HG02852 (cell line): ENCODE measurements around the gene TUBB2B.
"Not testable (repeated sequence)": the region's sequence is repeated elsewhere in the genome, so short reads cannot be mapped to it uniquely, and the experiment has no call there.

Source experiments
- ATAC-seq: cut with Tn5 transposase; IDR thresholded peaks from one replicate; pipeline ENCODE4 v1.9.1; 2021; ENCODE audit warnings: mild to moderate bottlenecking, moderate library complexity; ENCODE audit not compliant: unreplicated experiment

Gene TUBB2B

DNA sequence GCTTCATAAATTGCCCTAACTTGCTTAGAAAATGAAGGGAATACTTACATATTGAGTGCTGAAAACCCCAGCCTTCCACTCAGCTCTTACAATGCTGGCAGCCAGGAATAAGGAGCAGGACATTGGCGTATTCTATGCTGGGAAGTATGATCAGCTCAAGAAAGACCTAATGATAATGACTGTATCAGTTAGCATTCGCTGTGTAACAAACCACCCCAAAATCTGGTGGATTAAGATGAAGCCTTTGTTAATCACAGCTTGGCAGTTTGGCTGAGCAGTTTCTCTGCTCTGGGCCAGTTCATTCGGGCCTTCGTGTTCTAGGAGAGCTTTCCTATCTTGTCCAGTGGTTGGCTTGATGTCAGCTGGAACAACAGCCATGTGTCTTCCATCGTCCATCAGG, 36.7 kb downstream of the TUBB2B start:
- ATAC-seq: no peak

DNA sequence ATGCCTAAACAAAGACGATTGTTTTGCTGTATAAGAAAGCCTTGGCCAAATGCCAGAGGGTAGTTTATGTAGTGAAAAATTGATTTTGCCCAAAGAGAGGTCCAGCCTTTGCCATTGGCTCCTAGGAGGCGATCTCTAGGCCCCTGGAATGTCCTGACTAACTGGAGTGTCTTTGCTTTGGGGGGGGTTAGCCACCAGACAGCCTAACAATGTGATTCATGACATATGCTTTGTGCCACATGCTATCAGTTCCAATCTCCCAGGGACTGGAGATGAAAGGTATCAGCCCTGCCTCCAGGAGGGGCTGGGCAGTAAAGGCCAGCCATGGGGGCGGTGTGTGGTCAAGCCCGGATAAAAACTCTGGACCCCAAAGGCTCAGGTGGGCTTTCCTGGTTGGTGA, 37.4 kb downstream of the TUBB2B start:
- ATAC-seq: no peak

DNA sequence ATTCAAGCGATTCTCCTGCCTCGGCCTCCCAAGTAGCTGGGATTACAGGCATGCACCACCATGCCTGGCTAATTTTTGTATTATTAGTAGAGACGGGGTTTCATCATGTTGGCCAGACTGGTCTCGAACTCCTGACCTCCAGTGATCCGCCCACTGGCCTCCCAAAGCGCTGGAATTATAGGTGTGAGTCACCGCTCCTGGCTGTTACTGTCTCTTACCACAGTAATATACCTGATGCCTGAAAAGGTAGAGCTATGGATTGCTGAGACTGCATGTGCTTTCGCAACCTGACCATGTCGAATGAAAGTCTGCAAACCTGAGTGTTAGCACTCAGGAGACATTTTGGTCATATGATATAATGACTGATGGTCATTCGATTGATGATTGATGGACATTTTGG, 38.3 kb downstream of the TUBB2B start:
- not testable (repeated sequence) for ATAC-seq

DNA sequence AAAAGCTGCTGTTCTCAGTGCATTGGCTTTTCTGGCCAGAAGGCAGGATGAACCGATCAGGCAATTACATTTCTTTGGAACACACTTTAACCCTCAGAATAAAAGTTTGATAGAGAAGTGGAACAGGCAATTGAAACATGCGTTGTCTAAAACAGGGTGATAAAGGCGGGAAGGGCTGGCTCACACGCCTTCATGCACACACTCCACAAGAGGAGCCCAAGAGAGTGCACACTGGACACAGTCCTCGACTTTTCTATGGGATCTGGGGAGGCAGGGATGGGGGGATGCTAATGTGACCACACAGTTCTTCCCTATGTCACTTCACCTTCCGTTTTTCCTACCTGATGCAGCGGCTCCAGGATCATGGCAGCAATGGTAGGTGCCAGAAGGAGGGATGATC, 39.2 kb downstream of the TUBB2B start:
- ATAC-seq: no peak

DNA sequence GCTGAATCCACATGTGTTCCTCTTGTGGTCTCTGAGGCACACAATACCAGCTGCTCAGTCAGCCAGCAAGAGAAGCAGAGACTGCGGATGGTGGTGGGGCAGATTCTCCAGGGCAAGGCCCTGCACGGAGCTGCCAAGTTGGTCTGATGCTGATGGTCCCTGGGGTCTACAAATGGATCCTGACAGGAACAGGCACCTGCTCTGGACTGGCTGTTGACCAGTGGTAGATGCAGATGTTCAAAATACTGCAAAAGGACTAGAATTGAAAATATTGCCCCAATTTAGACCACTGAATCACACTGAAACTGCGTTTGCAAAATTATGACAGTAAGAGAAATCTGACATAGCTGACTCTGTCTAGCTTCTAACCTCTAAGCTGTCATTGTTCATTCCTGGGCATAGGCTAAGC, 40.5 kb downstream of the TUBB2B start:
- ATAC-seq: no peak

DNA sequence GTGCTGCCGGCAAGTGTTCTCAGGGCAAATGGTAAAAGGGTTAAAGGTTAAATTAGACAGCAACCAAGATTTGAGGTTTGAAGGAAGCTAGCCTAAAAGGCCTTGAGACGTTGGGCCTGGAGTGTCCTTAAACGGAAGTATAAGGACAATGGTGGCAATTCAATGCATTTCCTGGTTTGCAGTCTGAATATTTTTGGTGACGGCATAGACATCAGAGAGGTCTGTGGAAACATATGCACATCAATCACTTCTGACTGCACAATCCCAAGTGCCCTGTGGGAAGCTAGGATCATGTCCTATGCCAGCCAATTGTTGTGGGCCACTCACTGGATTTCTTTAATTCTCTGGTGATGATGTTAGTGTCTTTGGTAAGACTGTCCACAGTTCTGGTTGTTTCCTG, 44.4 kb downstream of the TUBB2B start:
- no peak for ATAC-seq

DNA sequence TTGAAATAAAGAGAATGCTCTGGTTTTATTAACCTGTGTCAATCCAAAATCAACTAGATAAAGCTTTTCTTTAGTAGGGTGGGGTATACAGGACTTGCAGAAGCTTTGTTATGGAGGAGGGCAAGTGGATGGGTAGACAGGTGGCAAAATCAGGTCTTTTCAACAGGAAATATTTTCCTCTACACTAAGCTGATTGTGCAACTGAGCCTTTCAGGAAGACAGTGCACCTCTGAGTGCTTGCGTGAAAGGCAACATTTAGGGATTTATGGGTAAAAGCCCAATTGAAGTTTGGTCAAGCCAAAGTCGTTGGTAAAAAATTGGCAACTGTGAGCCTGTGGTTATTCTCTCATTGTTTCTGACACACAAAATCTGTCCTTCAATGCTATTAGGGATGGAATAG, 46.3 kb downstream of the TUBB2B start:
- no peak for ATAC-seq

DNA sequence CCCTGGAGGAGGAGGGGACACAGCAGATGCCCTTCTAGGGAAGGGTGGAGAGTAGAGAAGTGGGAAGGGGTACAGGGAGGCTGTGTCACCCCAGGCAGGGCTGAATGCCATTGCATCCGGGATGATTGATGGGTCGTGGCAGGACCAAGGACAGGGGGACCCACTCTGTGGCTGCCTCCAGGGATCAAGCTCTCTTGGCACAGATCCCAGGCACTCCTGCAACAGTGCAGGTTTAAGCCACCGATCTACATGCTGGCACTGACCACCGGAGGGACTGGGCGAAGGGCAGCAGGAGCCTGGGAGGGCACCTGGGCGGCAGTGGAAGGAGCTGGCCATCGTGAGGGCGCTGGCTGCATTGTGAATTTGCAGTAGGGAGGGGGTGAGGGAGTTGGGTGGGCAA, 47.5 kb downstream of the TUBB2B start:
- ATAC-seq: not testable (repeated sequence)

DNA sequence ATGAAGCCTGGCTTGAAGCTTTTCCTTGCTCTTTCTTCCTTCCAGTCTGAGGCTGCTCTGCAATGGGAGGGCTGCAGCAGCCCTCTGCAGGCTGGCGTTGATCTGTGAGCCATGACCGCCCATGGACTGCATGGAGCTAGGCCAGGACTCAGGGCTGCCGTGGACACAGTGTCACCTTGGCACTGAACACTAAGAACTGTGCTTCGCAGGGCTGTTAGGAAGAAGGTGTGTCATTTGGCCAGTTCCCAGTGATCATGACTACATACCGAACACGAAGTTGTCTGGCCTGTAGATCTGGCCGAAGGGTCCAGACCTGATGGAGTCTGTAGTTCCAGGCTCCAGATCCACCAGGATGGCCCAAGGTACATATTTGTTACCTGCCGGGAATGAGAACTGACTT, 48.8 kb downstream of the TUBB2B start:
- ATAC-seq: not testable (repeated sequence)

DNA sequence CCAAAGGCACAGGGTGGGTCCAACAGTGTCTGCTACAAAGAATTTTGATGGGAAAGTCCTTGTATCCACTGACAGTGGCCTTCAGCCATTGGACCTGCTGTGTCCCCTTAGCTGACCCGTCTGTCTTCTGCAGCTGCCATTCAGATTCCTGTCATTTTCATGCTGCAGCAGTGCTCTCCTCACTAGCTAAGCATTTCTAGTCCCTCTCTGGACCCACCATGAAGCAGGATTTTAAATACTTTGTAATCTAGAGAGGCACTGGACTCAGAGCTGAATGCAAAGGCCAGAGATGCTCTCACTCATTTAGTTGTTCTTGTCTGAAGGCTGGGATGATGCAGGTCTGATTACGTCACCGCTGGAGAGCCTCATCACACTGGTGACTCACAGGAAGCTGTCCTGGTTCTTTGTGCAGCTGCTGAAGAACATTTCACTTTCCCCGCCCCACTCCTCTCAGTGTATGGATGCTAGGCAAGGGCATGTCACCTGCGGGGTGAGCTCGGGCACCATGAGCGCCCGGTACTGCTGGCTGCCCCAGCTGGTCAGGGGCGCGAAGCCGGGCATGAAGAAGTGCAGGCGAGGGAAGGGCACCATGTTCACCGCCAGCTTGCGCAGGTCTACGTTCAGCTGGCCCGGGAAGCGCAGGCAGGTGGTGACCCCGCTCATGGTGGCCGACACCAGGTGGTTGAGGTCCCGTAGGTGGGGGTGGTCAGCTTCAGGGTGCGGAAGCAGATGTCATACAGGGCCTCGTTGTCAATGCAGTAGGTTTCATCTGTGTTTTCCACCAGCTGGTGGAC, 50.7 kb downstream of the TUBB2B start:
- ATAC-seq: no peak

DNA sequence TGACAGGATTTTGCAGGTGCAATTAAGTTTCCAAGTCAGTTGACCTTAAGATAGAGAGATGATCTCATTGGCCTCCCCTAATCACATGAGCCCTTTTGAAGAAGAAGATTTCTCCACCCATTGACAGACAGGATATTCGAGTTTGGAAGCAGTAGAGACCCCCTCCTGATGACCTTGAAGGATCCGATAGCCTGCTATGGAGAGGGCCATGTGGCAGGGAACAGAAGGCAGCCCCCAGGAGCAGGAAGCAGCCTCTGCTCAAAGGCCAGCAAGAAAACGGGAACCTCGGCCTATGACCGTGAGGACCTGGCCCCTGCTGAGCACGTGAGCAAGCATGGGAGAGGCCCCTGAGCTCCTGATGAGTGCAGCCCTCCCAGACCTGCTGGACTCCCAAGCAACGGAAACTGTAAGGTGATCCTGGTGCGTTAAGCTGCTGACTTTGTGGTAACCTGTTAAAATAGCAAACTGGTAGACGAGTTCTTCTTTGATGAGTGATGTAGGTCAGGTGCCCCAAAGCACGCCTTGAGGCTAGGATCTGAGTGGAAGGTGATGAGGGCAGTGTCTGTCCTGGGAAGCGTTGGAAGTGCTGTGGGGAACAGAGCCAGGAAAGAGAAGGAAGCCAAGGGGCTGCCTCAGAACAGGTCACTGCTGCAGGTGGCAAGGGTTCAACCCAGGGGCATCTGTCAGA, 51.6 kb downstream of the TUBB2B start:
- no peak for ATAC-seq
